GF-D8 (cell line): ENCODE results near the gene FOXK1.
A peak's percentile ranks its signal among the peaks of the same experiment; 100 is the strongest.
"Not testable (repeated sequence)": the region's sequence is repeated elsewhere in the genome, so short reads cannot be mapped to it uniquely, and the experiment has no call there.

Experiments used
- DNase-seq: peaks from one replicate; lab custom pipeline; 2025; lab: John Stamatoyannopoulos, UW

Gene FOXK1

GRCh38 chr7:4667776-4668509 is 14.2 kb upstream of the FOXK1 start:
- no peak for DNase-seq

GRCh38 chr7:4668510-4668847 is 13.6 kb upstream of the FOXK1 start:
- DNase-seq: no peak

DNA sequence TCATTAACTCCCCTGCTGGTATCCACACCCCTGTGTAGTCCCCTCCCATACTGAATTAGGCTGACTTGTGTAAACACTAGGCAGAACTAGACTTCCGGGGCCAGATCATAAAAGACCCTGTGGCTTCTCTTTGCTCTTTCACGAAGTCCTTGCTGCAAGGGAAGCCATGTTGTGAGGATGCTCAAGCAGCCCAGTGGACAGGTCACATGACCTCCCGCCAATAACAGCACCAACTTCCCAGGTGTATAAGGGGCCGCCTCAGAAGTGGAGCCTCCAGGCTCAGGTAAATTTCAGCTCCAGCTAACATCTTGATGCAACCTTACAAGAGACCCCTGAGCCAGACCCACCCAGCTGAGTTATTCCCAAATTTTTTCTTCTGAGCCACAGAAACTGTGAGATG is 11.3 kb upstream of the FOXK1 start:
- no peak for DNase-seq

- DNase-seq: no peak
These were observed 6.2 kb upstream of the FOXK1 start for GRCh38 chr7:4675771-4676367.

- DNase-seq: not testable (repeated sequence)
These were observed 4.6 kb upstream of the FOXK1 start for GRCh38 chr7:4677518-4677917.

- no peak for DNase-seq
These were observed 760 bp upstream of the FOXK1 start for GRCh38 chr7:4681218-4681851.

- DNase-seq: peak; percentile 43
These were observed 537 bp downstream of the FOXK1 start for GRCh38 chr7:4682621-4683042.

DNA sequence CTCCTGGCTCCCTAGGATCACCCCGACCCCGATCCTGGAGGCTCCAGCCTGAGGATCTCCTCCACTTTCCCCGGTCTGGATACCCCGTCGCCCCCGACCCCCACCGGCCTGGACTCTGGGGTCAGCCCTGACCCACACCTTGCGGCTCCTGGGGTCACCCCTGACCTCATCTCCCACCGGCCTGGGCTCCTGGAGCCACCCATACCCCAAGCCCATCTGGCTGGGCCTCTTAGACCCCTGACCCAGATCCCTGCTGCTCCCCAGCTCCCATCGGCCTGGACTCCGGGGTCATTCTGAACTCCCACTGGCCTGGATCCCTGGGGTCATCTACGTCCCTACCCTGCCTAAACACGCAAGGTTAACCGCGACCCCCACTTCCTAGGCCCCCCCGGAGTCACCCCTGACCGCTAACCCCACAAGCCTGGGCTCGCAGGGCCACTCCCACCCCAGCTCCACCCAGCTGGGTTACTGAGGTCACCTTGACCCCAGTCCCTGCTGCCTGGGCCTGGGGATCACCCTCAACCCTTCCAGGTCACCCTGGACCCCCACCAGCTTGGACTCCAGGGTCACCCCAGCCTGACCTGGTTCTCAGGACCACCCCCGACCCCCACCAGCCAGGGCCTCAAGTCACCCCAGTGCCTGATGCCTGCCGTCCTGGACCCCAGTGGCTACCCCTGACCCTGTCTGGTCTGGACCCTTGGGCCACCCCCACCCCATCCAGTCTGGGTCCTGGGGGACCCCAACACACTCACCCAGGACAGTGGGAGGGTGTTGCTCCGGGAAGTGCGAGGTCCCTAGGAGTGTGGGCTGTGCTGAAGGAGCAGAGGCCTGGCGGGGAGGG is 1.2 kb downstream of the FOXK1 start:
- no peak for DNase-seq

- DNase-seq: no peak
These were observed 1.9 kb downstream of the FOXK1 start for GRCh38 chr7:4683884-4684565.

- DNase-seq: no peak
These were observed 2.8 kb downstream of the FOXK1 start for GRCh38 chr7:4684846-4685245.

DNA sequence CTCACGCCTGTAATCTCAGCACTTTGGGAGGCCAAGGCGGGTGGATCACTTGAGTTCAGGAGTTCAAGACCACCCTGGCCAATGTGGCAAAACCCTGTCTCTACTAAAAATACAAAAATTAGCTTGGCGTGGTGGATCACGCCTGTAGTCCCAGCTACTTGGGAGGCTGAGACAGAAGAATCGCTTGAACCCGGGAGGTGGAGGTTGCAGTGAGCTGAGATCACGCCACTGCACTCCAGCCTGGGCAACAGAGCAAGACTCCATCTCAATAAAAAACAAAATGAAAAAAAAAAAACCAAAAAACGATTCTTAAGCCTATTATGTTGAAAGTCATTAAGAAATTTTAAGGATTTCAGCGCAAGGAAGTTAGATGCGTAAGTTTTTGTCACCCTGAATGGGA is 3.6 kb downstream of the FOXK1 start:
- DNase-seq: not testable (repeated sequence)

DNA sequence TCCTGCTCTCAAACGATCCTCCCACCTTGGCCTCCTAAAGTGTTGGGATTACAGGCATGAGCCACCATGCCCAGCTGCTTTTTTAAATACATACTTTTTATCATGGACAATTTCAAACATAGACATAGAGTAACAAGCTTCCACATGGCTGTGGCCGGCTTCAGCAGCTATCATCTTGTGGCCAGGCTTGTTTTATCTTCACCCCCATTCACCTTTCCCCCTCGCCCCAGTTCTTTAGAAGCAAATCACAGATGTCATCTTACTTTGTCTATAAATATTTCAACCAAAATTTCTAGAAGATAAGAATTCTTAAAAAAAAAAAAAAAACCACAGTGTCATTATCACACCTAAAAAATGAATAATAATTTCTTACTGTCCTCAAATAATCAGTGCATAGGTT is 5.9 kb downstream of the FOXK1 start:
- DNase-seq: no peak

DNA sequence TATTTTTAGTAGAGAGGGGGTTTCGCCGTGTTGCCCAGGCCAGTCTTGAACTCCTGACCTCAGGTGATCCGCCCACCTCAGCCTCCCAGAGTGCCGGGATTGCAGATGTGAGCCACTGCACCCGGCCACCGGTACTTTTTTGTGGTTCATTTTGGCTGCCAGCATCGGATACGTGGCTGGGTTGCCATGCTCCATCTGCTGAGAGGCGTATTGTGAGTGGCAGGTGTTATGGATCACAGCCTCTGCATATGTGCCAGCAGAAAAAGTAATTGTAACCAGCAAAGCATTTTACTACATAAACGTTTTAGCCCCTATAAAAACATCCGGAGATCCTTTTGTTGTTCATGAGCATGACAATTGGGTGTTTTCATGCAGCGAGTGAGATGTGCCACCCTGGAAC is 7.1 kb downstream of the FOXK1 start:
- DNase-seq: no peak

GRCh38 chr7:4689668-4690067 is 7.6 kb downstream of the FOXK1 start:
- no peak for DNase-seq

DNA sequence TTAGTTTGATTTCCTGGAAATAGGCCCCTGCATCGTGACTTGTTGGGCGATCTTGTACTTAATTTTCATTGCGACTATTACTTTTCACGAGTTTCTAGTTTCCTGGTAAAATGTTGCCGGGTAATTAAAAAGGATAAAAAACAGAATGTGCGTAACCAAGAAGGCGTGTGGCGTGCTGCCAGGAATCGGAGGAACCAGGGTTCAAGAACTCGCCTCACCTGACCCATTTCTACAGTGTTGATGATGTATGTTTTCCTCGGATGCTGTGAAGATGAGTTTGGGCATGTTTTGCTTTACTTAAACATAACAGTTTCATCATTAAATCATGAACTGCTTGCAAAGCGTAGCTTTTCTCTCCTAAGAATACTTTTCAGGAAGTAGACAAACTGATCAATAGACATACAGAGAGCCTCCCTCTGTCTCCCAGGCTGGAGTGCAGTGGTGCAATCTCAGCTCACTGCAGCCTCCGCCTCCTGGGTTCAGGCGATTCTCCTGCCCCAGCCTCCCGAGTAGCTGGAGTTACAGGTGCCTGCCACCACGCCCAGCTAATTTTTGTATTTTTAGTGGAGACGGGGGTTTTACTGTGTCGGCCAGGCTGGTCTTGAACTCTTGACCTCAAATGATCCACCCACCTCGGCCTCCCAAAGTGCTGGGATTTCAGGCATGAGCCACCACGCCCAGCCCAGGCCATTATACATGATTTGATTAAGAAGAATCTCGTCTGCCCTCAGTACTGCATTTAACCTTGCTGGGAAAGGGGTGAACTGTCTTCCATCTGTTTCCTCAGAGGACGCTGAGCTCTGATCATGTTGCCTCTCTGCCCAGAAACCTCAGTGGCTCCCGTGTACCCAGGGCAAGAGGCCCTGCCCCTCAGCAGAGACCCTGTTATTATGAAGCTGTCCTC is 9.1 kb downstream of the FOXK1 start:
- DNase-seq: no peak

DNA sequence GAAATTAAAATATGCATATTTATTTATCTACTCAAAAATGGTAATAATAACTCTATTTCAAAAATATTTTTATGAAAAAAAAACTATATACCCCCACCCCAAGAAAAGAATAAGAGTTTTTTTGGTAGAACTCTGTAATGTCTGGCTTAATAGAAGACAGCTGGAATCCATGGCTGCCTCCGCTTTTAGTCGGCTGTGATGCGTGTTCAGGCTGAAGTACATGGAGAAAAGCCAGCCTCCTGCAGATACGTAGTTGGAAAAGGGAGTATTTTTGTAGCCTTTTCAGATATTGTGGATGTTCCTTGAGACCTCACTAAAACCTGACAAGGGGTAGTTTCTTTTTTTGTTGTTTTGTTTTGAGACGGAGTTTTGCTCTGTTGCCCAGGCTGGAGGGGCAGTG is 10.0 kb downstream of the FOXK1 start:
- DNase-seq: no peak

- DNase-seq: not testable (repeated sequence)
These were observed 10.5 kb downstream of the FOXK1 start for GRCh38 chr7:4692622-4693021.

DNA sequence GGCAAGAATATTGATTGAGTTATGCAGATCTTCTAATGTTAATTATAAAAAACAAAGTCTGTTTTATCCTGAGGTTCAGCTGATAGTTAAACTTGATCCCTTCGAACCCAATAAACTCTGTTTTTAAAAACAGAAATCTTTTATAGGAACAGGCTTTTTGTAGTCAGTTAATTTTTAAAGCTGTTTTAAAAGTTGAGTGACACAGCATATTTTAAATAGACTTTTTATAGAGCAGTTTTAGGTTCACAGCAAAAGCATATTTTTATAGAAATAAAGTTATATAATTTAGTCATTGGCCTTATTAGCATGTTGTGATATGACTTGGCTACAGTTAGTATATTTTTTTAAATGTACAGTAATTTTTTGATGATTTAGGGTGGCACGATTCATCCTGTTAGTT is 11.1 kb downstream of the FOXK1 start:
- DNase-seq: no peak

GRCh38 chr7:4693749-4694148 is 11.7 kb downstream of the FOXK1 start:
- no peak for DNase-seq

DNA sequence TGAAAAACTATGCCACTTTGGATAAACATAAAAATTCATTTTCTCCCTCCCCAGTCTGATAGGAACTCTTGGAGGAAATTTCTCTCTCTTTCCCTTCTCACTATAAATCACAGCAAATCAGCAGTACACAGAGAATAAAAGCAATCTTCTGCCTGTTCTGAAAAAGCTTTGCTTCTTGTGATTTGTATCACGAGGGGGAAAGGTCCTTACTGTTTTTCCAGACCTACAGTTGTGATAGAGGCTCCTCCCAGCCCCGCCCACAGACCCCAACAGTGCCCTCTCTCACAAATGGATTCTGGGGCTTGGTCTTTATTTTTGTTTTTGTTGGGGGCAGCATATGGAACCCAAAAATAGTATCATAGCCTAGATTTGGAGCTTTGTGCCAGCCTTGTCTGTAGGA is 12.2 kb downstream of the FOXK1 start:
- no peak for DNase-seq

- DNase-seq: no peak
These were observed 16.7 kb downstream of the FOXK1 start for GRCh38 chr7:4698707-4699275.
